ENCODE results near the gene SP1.
A peak's percentile ranks its signal among the peaks of the same experiment; 100 is the strongest.
"Not testable (repeated sequence)": the region's sequence is repeated elsewhere in the genome, so short reads cannot be mapped to it uniquely, and the experiment has no call there.

Gene SP1

GRCh38 chr12:53380794-53381730 lies 1.1 kb downstream of the SP1 start:
- TF ChIP-seq CTCF (IDR thresholded peaks at IDR 0.05; ENCODE audit: insufficient read depth, low read length, poor library complexity, severe bottlenecking) (no peak), EZH2phosphoT487 (conservative IDR thresholded peaks at IDR 0.05; ENCODE audit: low read length) (no peak)
- Histone ChIP-seq H3F3A (ENCODE audit: insufficient read depth) (peaks cover 27% of the 10 kb centered on the region; the same call in 1 of the 2 replicates), H2AFZ (ENCODE audit: low read depth, low read length, severe bottlenecking) (no peak overlapping the region), H3K9me2 (replicated peaks; ENCODE audit: insufficient read depth, low read length) (no peaks in the 10 kb centered on the region), H3K4me3 (ENCODE audit: insufficient read depth, low read length, poor library complexity, severe bottlenecking) (peak overlapping the region; percentile 54), H3K36me3 (ENCODE audit: low read length) (no peaks in the 10 kb centered on the region; the same call in 1 of the 2 replicates), H3K27ac (ENCODE audit: low read depth, low read length) (peak overlapping the region; percentile 66), H3K4me2 (ENCODE audit: low read depth, low read length, poor library complexity, severe bottlenecking) (peak overlapping the region; percentile 80), H3K9me3 (ENCODE audit: insufficient read depth, low read length) (no peaks in the 10 kb centered on the region), H3K79me2 (ENCODE audit: insufficient read depth, low read length) (peaks cover 42% of the 10 kb centered on the region), H3K9ac (ENCODE audit: low read length) (peak overlapping the region; percentile 50), H3K27me3 (ENCODE audit: low read length) (no peaks in the 10 kb centered on the region), H4K20me1 (ENCODE audit: low read depth, low read length) (no peaks in the 10 kb centered on the region; the same call in 1 of the 2 replicates)

DNA sequence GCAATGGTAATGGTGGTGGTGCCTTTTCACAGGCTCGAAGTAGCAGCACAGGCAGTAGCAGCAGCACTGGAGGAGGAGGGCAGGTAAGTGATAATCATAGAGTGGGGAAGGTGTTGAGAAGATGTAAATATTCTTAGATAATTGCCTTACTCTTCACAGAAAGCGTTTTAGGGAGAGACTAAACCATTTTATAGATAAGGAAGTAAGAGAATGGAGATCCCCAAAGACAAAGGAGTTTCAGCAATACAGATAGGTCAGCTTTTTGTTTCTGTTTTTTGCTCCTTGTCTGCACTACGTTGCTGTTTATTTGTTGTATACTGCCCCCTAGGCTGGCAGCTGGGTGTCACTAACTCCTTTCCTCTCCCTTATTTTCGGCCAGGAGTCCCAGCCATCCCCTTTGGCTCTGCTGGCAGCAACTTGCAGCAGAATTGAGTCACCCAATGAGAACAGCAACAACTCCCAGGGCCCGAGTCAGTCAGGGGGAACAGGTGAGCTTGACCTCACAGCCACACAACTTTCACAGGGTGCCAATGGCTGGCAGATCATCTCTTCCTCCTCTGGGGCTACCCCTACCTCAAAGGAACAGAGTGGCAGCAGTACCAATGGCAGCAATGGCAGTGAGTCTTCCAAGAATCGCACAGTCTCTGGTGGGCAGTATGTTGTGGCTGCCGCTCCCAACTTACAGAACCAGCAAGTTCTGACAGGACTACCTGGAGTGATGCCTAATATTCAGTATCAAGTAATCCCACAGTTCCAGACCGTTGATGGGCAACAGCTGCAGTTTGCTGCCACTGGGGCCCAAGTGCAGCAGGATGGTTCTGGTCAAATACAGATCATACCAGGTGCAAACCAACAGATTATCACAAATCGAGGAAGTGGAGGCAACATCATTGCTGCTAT lies 2.0 kb downstream of the SP1 start:
- H3F3A ChIP-seq (ENCODE audit: insufficient read depth): peaks cover 20% of the 10 kb centered on the region; the same call in 1 of the 2 replicates
- H3K27me3 ChIP-seq (ENCODE audit: low read length): no peaks in the 10 kb centered on the region
- no peak overlapping the region; the same call in 1 of the 2 replicates for H3K27ac ChIP-seq (ENCODE audit: low read depth, low read length)
- H3K4me2 ChIP-seq (ENCODE audit: low read depth, low read length, poor library complexity, severe bottlenecking): peak overlapping the region; percentile 80
- H3K36me3 ChIP-seq (ENCODE audit: low read length): no peaks in the 10 kb centered on the region; the same call in 1 of the 2 replicates
- H3K79me2 ChIP-seq (ENCODE audit: insufficient read depth, low read length): peaks cover 51% of the 10 kb centered on the region
- no peak for TF ChIP-seq EZH2phosphoT487 (conservative IDR thresholded peaks at IDR 0.05; ENCODE audit: low read length)
- peak; percentile 39 for TF ChIP-seq CTCF (IDR thresholded peaks at IDR 0.05; ENCODE audit: insufficient read depth, low read length, poor library complexity, severe bottlenecking)
- no peaks in the 10 kb centered on the region; the same call in 1 of the 2 replicates for H4K20me1 ChIP-seq (ENCODE audit: low read depth, low read length)
- H3K9ac ChIP-seq (ENCODE audit: low read length): peak overlapping the region; percentile 50; the same call in 1 of the 2 replicates
- no peaks in the 10 kb centered on the region for H3K9me2 ChIP-seq (replicated peaks; ENCODE audit: insufficient read depth, low read length)
- H3K4me3 ChIP-seq (ENCODE audit: insufficient read depth, low read length, poor library complexity, severe bottlenecking): no peak overlapping the region
- H3K9me3 ChIP-seq (ENCODE audit: insufficient read depth, low read length): no peaks in the 10 kb centered on the region
- H2AFZ ChIP-seq (ENCODE audit: low read depth, low read length, severe bottlenecking): no peak overlapping the region

DNA sequence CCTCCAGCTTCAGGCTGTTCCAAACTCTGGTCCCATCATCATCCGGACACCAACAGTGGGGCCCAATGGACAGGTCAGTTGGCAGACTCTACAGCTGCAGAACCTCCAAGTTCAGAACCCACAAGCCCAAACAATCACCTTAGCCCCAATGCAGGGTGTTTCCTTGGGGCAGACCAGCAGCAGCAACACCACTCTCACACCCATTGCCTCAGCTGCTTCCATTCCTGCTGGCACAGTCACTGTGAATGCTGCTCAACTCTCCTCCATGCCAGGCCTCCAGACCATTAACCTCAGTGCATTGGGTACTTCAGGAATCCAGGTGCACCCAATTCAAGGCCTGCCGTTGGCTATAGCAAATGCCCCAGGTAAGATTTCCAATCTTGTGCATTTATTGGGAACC lies 3.3 kb downstream of the SP1 start:
- Histone ChIP-seq H3K27me3 (ENCODE audit: low read length) (no peaks in the 10 kb centered on the region), H3K27ac (ENCODE audit: low read depth, low read length) (no peak overlapping the region), H3K9ac (ENCODE audit: low read length) (no peak overlapping the region; the same call in 1 of the 2 replicates)

GRCh38 chr12:53386381-53386780 lies 6.4 kb downstream of the SP1 start:
- H3K79me2 ChIP-seq (ENCODE audit: insufficient read depth, low read length): peaks cover 91% of the 10 kb centered on the region
- not testable (repeated sequence) for H3K27ac ChIP-seq (ENCODE audit: low read depth, low read length); H2AFZ ChIP-seq (ENCODE audit: low read depth, low read length, severe bottlenecking); H3K36me3 ChIP-seq (ENCODE audit: low read length); H3K9ac ChIP-seq (ENCODE audit: low read length); H3K27me3 ChIP-seq (ENCODE audit: low read length); H3K9me2 ChIP-seq (replicated peaks; ENCODE audit: insufficient read depth, low read length); H3F3A ChIP-seq (ENCODE audit: insufficient read depth); H3K9me3 ChIP-seq (ENCODE audit: insufficient read depth, low read length); H4K20me1 ChIP-seq (ENCODE audit: low read depth, low read length); H3K4me3 ChIP-seq (ENCODE audit: insufficient read depth, low read length, poor library complexity, severe bottlenecking)
- H3K4me2 ChIP-seq (ENCODE audit: low read depth, low read length, poor library complexity, severe bottlenecking): peak overlapping the region; percentile 27

More for the DNA sequence above, 3.3 kb downstream of the SP1 start:
- H4K20me1 ChIP-seq (ENCODE audit: low read depth, low read length): no peaks in the 10 kb centered on the region; the same call in 1 of the 2 replicates
- peak overlapping the region; percentile 2 for H3K4me2 ChIP-seq (ENCODE audit: low read depth, low read length, poor library complexity, severe bottlenecking)
- TF ChIP-seq EZH2phosphoT487 (conservative IDR thresholded peaks at IDR 0.05; ENCODE audit: low read length) (no peak), CTCF (IDR thresholded peaks at IDR 0.05; ENCODE audit: insufficient read depth, low read length, poor library complexity, severe bottlenecking) (no peak)
- peaks cover 18% of the 10 kb centered on the region; the same call in 1 of the 2 replicates for H3F3A ChIP-seq (ENCODE audit: insufficient read depth)
- H2AFZ ChIP-seq (ENCODE audit: low read depth, low read length, severe bottlenecking): no peak overlapping the region
- no peaks in the 10 kb centered on the region for H3K9me3 ChIP-seq (ENCODE audit: insufficient read depth, low read length)
- peaks cover 4% of the 10 kb centered on the region for H3K36me3 ChIP-seq (ENCODE audit: low read length)
- H3K9me2 ChIP-seq (replicated peaks; ENCODE audit: insufficient read depth, low read length): no peaks in the 10 kb centered on the region
- peaks cover 64% of the 10 kb centered on the region for H3K79me2 ChIP-seq (ENCODE audit: insufficient read depth, low read length)
- no peak overlapping the region for H3K4me3 ChIP-seq (ENCODE audit: insufficient read depth, low read length, poor library complexity, severe bottlenecking)

Data from SU-DHL-6 (cell line).